ENCODE data around the gene FOXI1.

DNA sequence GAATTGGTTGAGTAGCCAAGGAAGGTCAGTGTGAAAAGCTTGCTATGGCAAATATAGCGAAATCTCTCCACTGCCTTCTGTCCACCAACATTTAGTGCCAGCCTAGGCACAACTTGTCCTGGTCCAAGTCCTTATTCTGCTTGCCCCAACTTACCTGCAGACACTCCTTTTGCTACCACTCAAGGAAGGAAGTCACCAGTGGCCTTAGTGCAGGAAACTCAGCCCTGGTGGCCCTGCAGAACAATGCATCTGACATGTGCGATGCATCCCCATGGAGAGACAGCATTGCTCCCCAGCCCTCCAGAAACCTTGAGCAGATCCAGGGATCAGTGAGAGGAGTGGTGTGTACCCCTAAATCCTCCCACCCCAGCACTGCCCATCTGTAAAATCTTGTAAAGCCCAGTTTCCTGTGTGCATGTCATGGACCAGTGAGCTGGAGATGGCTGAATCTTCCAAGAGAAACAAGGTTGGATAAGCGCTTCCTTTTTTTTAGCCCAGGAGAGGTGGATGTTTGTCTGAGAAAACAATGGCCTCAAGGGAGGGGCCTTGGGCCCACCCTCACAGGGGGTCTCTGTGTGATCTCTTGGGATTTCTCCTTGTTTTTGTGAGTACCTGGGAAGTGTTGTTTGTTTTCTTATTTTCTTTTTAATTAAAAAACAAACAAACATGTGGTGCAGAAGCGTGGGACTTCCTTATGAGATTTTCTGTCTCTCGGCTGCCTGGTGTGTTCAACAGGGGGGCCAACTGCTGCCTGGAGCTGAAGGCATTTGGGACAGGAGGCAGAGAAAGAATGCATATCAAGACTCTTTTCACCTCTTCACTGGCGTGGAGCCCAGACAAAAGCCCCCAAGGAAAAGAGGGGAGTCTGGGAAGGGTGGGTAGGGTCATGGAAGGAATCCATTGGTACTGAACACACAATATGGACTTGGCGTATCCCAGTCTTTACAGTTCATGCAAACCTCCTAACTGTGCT, 3.6 kb downstream of the FOXI1 start:
- no peak for TF ChIP-seq POLR2A (IDR thresholded peaks at IDR 0.05; ENCODE audit: low read depth, low read length)
- TF ChIP-seq, protein P1, sequence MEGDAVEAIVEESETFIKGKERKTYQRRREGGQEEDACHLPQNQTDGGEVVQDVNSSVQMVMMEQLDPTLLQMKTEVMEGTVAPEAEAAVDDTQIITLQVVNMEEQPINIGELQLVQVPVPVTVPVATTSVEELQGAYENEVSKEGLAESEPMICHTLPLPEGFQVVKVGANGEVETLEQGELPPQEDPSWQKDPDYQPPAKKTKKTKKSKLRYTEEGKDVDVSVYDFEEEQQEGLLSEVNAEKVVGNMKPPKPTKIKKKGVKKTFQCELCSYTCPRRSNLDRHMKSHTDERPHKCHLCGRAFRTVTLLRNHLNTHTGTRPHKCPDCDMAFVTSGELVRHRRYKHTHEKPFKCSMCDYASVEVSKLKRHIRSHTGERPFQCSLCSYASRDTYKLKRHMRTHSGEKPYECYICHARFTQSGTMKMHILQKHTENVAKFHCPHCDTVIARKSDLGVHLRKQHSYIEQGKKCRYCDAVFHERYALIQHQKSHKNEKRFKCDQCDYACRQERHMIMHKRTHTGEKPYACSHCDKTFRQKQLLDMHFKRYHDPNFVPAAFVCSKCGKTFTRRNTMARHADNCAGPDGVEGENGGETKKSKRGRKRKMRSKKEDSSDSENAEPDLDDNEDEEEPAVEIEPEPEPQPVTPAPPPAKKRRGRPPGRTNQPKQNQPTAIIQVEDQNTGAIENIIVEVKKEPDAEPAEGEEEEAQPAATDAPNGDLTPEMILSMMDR (IDR thresholded peaks at IDR 0.05; ENCODE audit: extremely low read depth in 1 of 2, insufficient read depth in 1 of 2, low read depth in 1 of 2, low read length in 2 of 2): no peak
- TF ChIP-seq EZH2 (IDR thresholded peaks at IDR 0.05; ENCODE audit: borderline replicate concordance, low read depth, low read length, severe bottlenecking): no peak
